ENCODE data around the gene ERG.

- TF ChIP-seq, protein P1, sequence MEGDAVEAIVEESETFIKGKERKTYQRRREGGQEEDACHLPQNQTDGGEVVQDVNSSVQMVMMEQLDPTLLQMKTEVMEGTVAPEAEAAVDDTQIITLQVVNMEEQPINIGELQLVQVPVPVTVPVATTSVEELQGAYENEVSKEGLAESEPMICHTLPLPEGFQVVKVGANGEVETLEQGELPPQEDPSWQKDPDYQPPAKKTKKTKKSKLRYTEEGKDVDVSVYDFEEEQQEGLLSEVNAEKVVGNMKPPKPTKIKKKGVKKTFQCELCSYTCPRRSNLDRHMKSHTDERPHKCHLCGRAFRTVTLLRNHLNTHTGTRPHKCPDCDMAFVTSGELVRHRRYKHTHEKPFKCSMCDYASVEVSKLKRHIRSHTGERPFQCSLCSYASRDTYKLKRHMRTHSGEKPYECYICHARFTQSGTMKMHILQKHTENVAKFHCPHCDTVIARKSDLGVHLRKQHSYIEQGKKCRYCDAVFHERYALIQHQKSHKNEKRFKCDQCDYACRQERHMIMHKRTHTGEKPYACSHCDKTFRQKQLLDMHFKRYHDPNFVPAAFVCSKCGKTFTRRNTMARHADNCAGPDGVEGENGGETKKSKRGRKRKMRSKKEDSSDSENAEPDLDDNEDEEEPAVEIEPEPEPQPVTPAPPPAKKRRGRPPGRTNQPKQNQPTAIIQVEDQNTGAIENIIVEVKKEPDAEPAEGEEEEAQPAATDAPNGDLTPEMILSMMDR (IDR thresholded peaks at IDR 0.05), result no peak
- TF ChIP-seq POLR2A (IDR thresholded peaks at IDR 0.05), result no peak
Observed at GRCh38 chr21:38499296-38499695, 1.0 kb upstream of the ERG start.

All from heart left ventricle (tissue), 13 donors.